ENCODE results near the gene PPP2R1A. TPM values are rescaled to one million over a fixed set of nuclear protein-coding genes. Genes with fewer than 3 reads are reported as not detected.

Gene PPP2R1A
- total RNA-seq, 6 donors from 2014 or later = 90.1 to 214 (median 177) TPM

- DNase-seq (peak in 1 of 2 donors; percentile 69), ATAC-seq (ENCODE audit: low FRiP score in 2 of 2) (no peak)
- Histone ChIP-seq H3K27ac (no peak overlapping the region), H3K4me3 (no peak overlapping the region), H3K4me1 (no peaks in the 10 kb centered on the region), H3K27me3 (no peaks in the 10 kb centered on the region), H3K9me3 (no peaks in the 10 kb centered on the region), H3K36me3 (peaks cover 59 to 100% (median 93%) of the 10 kb centered on the region in 4 donors)
- TF ChIP-seq POLR2A (IDR thresholded peaks at IDR 0.05) (no peak), POLR2AphosphoS5 (IDR thresholded peaks at IDR 0.05) (no peak), CTCF (IDR thresholded peaks at IDR 0.05) (no peak), EP300 (IDR thresholded peaks at IDR 0.05) (no peak)
- 96 to 97% methylated on average over 14 to 20 of the region's 20 CpGs for WGBS, 2 donors
Measured at GRCh38 chr19:52211203-52211602, 21.4 kb downstream of the PPP2R1A start.

GRCh38 chr19:52211926-52212571 is 22.2 kb downstream of the PPP2R1A start:
- no peak for ATAC-seq (ENCODE audit: low FRiP score in 2 of 2)
- H3K4me1 ChIP-seq = no peaks in the 10 kb centered on the region
- no peaks in the 10 kb centered on the region for H3K27me3 ChIP-seq
- no peak overlapping the region for H3K4me3 ChIP-seq
- H3K36me3 ChIP-seq = peaks cover 56 to 100% (median 94%) of the 10 kb centered on the region in 4 donors
- TF ChIP-seq POLR2A (IDR thresholded peaks at IDR 0.05) (no peak), CTCF (IDR thresholded peaks at IDR 0.05) (no peak), EP300 (IDR thresholded peaks at IDR 0.05) (no peak), POLR2AphosphoS5 (IDR thresholded peaks at IDR 0.05) (no peak)
- H3K9me3 ChIP-seq = no peaks in the 10 kb centered on the region
- no peak overlapping the region for H3K27ac ChIP-seq
- WGBS, 2 donors = 83 to 91% methylated on average over 11 of the region's 11 CpGs
- no peak for DNase-seq

GRCh38 chr19:52212572-52213255 is 22.9 kb downstream of the PPP2R1A start:
- DNase-seq = peak in 1 of 2 donors; percentile 66
- 92 to 96% methylated on average over 13 to 25 of the region's 25 CpGs for WGBS, 2 donors
- H3K27ac ChIP-seq = no peak overlapping the region

GRCh38 chr19:52214241-52214640 is 24.4 kb downstream of the PPP2R1A start:
- Histone ChIP-seq H3K4me3 (no peak overlapping the region), H3K36me3 (peaks cover 74 to 100% (median 96%) of the 10 kb centered on the region in 4 donors), H3K9me3 (no peaks in the 10 kb centered on the region), H3K27ac (no peak overlapping the region), H3K4me1 (no peaks in the 10 kb centered on the region), H3K27me3 (no peaks in the 10 kb centered on the region)
- ATAC-seq (ENCODE audit: low FRiP score in 2 of 2) (no peak), DNase-seq (no peak)
- WGBS, 2 donors = 91% methylated on average over 5 of the region's 5 CpGs
- no peak for TF ChIP-seq POLR2AphosphoS5 (IDR thresholded peaks at IDR 0.05)
- no peak for TF ChIP-seq CTCF (IDR thresholded peaks at IDR 0.05)
- no peak for TF ChIP-seq EP300 (IDR thresholded peaks at IDR 0.05)
- no peak for TF ChIP-seq POLR2A (IDR thresholded peaks at IDR 0.05)

More at GRCh38 chr19:52212572-52213255, 22.9 kb downstream of the PPP2R1A start:
- H3K4me3 ChIP-seq = no peak overlapping the region
- H3K36me3 ChIP-seq = peaks cover 61 to 100% (median 95%) of the 10 kb centered on the region in 4 donors
- no peak for ATAC-seq (ENCODE audit: low FRiP score in 2 of 2)
- no peaks in the 10 kb centered on the region for H3K9me3 ChIP-seq
- no peaks in the 10 kb centered on the region for H3K27me3 ChIP-seq
- TF ChIP-seq CTCF (IDR thresholded peaks at IDR 0.05) = no peak
- no peak for TF ChIP-seq POLR2AphosphoS5 (IDR thresholded peaks at IDR 0.05)
- no peak for TF ChIP-seq EP300 (IDR thresholded peaks at IDR 0.05)
- no peak for TF ChIP-seq POLR2A (IDR thresholded peaks at IDR 0.05)
- H3K4me1 ChIP-seq = no peaks in the 10 kb centered on the region

All from upper lobe of left lung (tissue), 6 donors.